Tibial artery (tissue), 4 donors: ENCODE results near the gene APMAP.

ENCODE experiments used
- DNase-seq, 2 donors: peaks; one replicate each; pipeline ENCODE4 v3.0.0-alpha.2; 2019
- H3K27ac ChIP-seq, 2 donors: fragments of 200-600 bp; sonication (generic) in 1 of 2; 1 replicate in 1 of 2; 2 replicates in 1 of 2; pipeline ENCODE4 v1.5.1; 2018 to 2019; ENCODE audit warnings: mild to moderate bottlenecking in 1 of 2
- H3K27me3 ChIP-seq, 2 donors: fragments of 200-600 bp; sonication (generic) in 1 of 2; one replicate each; pipeline versions ENCODE4 v1.5.1 to v1.6.0; 2016 to 2019
- H3K36me3 ChIP-seq, 3 donors: fragments of 200-600 bp; sonication (generic) in 2 of 3; one replicate each; pipeline ENCODE4 v1.5.1; 2016 to 2019; ENCODE audit warnings: mild to moderate bottlenecking in 2 of 3
- H3K4me1 ChIP-seq, 4 donors: fragments of 200-600 bp; sonication (generic) in 2 of 4; 1 replicate in 3 of 4; 2 replicates in 1 of 4; pipeline ENCODE4 v1.5.1; 2016 to 2019
- H3K4me3 ChIP-seq, 2 donors: fragments of 200-600 bp; sonication (generic) in 1 of 2; 1 replicate in 1 of 2; 2 replicates in 1 of 2; pipeline ENCODE4 v1.5.1; 2018 to 2019; ENCODE audit warnings: mild to moderate bottlenecking in 2 of 2
- H3K9me3 ChIP-seq, 3 donors: fragments of 200-600 bp; sonication (generic) in 1 of 3; one replicate each; pipeline ENCODE4 v1.5.1; 2016 to 2019
- intact Hi-C: fragments of 100-400 bp; cut with DNase I; formaldehyde crosslinking; loops from one replicate; pipeline ENCODE4 v1.15.0; 2023; ENCODE audit warnings: low total_unique reads
- TF ChIP-seq, protein P1 (sequence below), 2 experiments: fragments of 200-600 bp in 1 of 2; fragments of 450-650 bp in 1 of 2; IDR thresholded peaks; one replicate each; pipeline ENCODE4 v1.5.1; 2017 to 2019; ENCODE audit warnings: antibody characterized with exemption in 2 of 2, mild to moderate bottlenecking in 1 of 2, moderate library complexity in 1 of 2

APMAP gene

DNA sequence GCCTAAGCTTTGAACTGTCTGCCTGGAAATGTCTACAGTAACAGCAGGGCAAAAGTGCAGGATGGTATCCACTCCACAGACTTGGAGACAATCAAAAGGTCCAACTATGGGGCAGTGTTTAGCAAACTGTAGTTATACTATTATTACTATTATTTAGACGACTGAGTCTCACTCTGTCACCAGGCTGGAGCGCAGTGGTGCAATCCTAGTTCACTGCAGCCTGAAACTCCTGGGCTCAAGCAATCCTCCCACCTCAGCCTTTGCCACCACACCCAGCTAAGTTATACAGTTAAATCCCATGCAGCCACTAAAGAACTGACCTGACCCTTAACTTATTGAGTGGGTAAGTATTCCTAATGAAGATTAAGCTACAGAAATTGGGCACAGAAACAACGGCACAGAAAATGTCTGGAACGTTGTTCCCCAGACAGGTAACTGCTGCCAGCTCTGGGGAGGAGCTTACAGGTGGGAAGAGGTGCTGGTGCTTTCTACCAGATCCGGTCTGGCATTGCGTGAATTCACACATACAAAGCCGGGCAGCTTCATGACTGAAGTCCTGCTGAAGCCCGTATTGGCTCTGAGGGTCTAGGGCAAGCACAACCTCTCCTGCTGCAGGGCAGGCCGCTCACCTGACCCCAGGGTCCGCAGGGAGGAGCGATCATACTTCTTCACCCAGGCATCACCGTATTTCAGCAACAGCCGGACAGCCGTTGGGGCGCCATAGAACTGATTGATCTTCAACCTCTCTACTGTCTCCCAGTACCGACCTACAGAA, 27.0 kb upstream of the APMAP start:
- Histone ChIP-seq H3K27me3 (no peaks in the 10 kb centered on the region), H3K4me3 (no peak overlapping the region), H3K36me3 (peaks cover 3 to 76% (median 47%) of the 10 kb centered on the region in 3 donors), H3K27ac (no peak overlapping the region), H3K9me3 (no peaks in the 10 kb centered on the region), H3K4me1 (peaks cover 0 to 23% (median 0%) of the 10 kb centered on the region in 4 donors)
- intact Hi-C loops: no loop called here
- TF ChIP-seq, protein P1, sequence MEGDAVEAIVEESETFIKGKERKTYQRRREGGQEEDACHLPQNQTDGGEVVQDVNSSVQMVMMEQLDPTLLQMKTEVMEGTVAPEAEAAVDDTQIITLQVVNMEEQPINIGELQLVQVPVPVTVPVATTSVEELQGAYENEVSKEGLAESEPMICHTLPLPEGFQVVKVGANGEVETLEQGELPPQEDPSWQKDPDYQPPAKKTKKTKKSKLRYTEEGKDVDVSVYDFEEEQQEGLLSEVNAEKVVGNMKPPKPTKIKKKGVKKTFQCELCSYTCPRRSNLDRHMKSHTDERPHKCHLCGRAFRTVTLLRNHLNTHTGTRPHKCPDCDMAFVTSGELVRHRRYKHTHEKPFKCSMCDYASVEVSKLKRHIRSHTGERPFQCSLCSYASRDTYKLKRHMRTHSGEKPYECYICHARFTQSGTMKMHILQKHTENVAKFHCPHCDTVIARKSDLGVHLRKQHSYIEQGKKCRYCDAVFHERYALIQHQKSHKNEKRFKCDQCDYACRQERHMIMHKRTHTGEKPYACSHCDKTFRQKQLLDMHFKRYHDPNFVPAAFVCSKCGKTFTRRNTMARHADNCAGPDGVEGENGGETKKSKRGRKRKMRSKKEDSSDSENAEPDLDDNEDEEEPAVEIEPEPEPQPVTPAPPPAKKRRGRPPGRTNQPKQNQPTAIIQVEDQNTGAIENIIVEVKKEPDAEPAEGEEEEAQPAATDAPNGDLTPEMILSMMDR (IDR thresholded peaks at IDR 0.05): no peak
- peak; percentile 11 to 55 for DNase-seq

DNA sequence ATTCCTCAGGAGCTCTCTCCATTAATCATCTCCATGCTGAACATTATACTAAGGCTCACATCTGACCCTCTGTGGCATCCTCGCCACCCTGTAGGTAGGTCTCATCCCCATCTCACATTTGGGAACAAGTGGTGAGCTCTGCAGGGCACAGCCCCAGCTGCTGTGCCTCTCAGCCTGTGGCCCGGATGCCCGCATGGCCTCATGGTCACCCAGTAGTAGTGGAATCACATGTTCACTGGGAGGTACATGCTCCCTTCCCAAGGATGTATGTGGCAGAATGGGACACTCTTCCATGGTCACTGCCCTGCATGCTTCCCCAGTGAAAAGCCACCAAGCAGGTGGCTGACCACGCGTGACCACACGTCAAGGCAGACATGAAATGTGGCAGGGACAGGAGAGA, 26.3 kb upstream of the APMAP start:
- peak; percentile 7 to 52 for DNase-seq
- Histone ChIP-seq H3K27me3 (no peaks in the 10 kb centered on the region), H3K4me1 (peaks cover 0 to 23% (median 0%) of the 10 kb centered on the region in 4 donors), H3K9me3 (no peaks in the 10 kb centered on the region), H3K36me3 (peaks cover 7 to 82% (median 54%) of the 10 kb centered on the region in 3 donors), H3K4me3 (no peak overlapping the region), H3K27ac (no peak overlapping the region)
- intact Hi-C loops: no loop called here
- TF ChIP-seq, protein P1 (IDR thresholded peaks at IDR 0.05): no peak

DNA sequence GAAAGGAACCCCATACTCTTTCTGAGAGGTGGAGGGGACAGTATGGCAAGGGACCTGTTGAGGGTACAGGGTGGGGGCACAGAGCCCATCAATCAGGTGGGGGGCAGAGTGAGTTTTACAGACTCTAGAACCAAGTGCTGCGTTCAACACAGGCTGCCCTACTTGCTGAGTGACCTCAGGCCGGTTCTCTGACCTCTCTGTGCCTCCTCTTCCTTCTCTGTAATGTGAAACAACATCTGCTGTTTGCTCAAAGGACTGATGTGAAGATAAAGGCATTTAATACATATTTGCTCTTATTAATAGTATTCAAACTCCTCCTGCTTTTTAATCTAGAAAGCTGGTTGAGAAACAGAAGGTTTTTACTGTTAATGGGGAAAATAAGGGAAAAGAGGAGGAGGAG, 25.9 kb upstream of the APMAP start:
- Histone ChIP-seq H3K9me3 (no peaks in the 10 kb centered on the region), H3K27ac (no peak overlapping the region), H3K4me1 (peaks cover 0 to 23% (median 0%) of the 10 kb centered on the region in 4 donors), H3K27me3 (no peaks in the 10 kb centered on the region), H3K36me3 (peaks cover 11 to 86% (median 58%) of the 10 kb centered on the region in 3 donors), H3K4me3 (no peak overlapping the region)
- no peak for DNase-seq
- TF ChIP-seq, protein P1 (IDR thresholded peaks at IDR 0.05): no peak
- intact Hi-C loops: no loop called here

DNA sequence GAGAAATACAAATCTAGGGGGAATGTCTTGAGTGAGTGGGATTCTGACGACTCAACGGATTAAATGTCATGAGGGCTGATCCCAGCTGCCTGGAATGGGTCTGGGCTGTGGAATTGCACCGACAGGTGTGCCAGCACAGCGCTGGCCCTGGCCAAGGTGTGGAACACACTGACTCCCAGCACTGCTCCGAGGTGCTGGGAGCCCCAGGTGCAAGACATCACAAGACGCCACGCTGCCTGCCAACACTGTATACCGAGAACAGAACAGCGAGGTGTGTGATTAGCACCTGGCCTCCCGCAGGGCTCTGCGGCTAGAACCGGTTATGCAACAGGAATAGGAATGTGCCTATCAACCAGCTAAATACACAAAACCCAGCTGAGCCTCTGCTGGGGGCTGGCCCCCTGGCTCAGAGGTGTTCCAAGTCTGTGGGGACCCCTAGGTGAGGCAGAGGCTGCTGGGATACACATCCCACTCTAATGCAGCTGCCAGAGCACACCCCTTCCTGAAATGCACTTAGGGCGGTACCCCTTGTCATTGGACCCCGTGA, 24.8 kb upstream of the APMAP start:
- TF ChIP-seq, protein P1 (IDR thresholded peaks at IDR 0.05): no peak
- H3K36me3 ChIP-seq: peaks cover 22 to 87% (median 62%) of the 10 kb centered on the region in 3 donors
- peaks cover 0 to 16% (median 0%) of the 10 kb centered on the region in 4 donors for H3K4me1 ChIP-seq
- intact Hi-C loops: no loop called here
- no peaks in the 10 kb centered on the region for H3K27me3 ChIP-seq
- H3K9me3 ChIP-seq: no peaks in the 10 kb centered on the region
- peak; percentile 16 to 63 for DNase-seq
- H3K27ac ChIP-seq: no peak overlapping the region
- H3K4me3 ChIP-seq: no peak overlapping the region

DNA sequence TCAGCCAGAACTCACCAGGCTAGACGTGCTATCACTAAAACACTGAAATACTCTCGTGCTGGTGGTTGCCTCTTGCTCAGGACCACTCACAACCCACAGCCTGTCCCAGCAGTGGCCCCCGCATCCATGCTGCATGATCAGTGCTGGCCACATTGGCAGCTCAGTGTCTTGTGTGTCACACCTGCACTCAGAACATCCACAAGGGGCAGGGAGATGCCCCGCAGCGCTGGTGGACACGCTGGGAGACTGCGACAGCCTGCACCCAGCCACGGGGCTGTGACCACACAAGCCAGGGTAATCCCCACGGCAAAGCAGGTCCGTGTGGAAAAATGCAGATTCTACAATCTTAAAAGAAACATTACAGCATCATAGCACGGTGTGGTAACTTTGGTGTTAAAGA, 23.9 kb upstream of the APMAP start:
- H3K36me3 ChIP-seq: peaks cover 29 to 94% (median 71%) of the 10 kb centered on the region in 3 donors
- TF ChIP-seq, protein P1 (IDR thresholded peaks at IDR 0.05): no peak
- intact Hi-C loops: no loop called here
- no peak overlapping the region for H3K27ac ChIP-seq
- H3K4me1 ChIP-seq: peaks cover 0 to 15% (median 0%) of the 10 kb centered on the region in 4 donors
- peak; percentile 10 to 37 for DNase-seq
- H3K9me3 ChIP-seq: no peaks in the 10 kb centered on the region
- no peak overlapping the region for H3K4me3 ChIP-seq
- H3K27me3 ChIP-seq: no peaks in the 10 kb centered on the region
